GM21526 (cell line): Measurements from ENCODE around the gene IFT52.
"Not testable (repeated sequence)": the region's sequence is repeated elsewhere in the genome, so short reads cannot be mapped to it uniquely, and the experiment has no call there.

ENCODE experiments used
- ATAC-seq: cut with Tn5 transposase; IDR thresholded peaks from one replicate; pipeline ENCODE4 v1.9.1; 2021; ENCODE audit warnings: moderate library complexity; ENCODE audit not compliant: unreplicated experiment, low FRiP score

Gene IFT52

GRCh38 chr20:43631598-43631997 is 40.9 kb downstream of the IFT52 start:
- no peak for ATAC-seq

GRCh38 chr20:43636429-43636828 is 45.7 kb downstream of the IFT52 start:
- no peak for ATAC-seq

- ATAC-seq: no peak
These were observed 51.8 kb downstream of the IFT52 start for GRCh38 chr20:43642548-43642947.

DNA sequence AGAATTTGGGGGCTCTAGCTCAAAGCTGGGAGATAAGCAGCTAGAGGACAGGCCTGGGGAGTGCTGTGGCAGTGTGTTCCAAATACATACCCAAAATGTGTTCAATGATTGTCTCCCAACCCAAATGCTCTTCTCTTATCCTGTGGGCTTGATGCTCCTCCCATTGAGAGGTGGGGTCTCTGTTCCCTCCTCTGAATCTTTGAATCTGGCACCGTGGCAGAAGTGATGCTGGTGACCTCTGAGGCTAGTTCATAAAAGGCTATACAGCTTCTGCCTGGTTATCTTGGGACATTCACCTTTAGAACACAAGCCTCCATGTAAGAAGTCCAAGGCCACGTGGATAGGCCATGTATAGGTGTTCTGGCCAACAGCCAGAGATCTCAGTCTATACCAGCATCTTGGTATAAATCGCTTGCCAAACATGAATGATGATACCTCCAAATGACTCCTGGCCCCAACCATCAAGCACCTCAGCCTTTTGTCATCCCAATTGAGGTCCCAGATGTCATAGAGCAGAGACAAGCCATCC is 60.3 kb downstream of the IFT52 start:
- no peak for ATAC-seq

DNA sequence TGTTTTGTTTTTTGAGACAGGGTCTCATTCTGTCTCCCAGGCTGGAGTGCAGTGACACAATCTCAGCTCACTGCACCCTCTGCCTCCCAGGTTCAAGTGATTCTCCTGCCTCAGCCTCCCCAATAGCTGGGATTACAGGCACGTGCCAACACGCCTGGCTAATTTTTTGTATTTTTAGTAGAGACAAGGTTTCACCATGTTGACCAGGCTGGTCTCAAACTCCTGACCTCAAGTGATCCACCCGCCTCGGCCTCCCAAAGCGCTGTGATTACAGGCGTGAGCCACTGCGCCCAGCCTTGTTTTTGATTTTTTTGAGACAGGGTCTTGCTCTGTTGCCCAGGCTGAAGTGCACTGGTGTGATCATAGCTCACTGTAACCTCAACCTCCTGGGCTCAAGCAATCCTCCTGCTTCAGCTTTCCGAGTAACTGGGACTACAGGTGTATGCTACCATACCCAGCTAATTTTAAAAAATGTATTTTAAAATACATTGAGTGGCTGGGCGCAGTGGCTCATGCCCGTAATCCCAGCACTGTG is 61.0 kb downstream of the IFT52 start:
- ATAC-seq: not testable (repeated sequence)

DNA sequence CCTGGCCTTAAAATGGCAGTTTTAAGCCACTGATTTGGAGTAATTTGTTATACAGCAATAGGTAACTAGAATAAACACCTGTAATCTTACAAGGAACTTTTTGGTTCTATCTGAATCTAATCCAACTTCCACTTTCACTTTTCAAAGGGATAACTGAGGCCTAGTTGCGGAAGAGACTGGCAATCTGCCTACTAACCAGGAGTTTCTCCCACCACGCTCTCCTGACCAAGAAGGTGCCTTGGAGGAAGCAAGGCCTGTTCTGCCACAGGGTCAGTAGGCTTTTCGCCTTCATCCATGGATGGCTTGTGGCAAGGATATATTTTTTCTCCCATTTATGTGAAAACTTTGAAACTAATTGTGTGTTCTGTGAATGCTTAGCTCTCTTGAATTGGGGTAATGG is 63.2 kb downstream of the IFT52 start:
- ATAC-seq: no peak

- not testable (repeated sequence) for ATAC-seq
These were observed 64.4 kb downstream of the IFT52 start for GRCh38 chr20:43655176-43655575.

DNA sequence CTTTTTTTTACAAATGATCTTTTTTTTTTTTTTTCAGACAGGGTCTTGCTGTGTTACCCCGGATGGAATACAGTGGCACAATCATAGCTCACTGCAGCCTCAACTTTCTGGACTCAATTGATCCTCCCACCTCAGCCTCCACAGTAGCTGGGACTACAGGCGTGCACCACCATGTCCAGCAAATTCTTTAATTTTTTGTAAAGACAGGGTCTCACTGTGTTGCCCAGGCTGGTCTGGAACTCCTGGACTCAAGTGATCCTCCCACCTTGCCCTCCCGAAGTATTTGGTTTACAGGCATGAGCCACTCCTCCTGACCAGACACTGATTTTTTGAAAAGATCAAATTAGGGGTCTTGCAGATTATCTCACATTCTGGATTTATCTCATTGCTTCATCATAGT is 65.2 kb downstream of the IFT52 start:
- ATAC-seq: no peak

- ATAC-seq: no peak
These were observed 67.5 kb downstream of the IFT52 start for GRCh38 chr20:43658069-43658722.

- no peak for ATAC-seq
These were observed 68.1 kb downstream of the IFT52 start for GRCh38 chr20:43658723-43659419.

- ATAC-seq: no peak
These were observed 72.4 kb downstream of the IFT52 start for GRCh38 chr20:43662943-43663655.

- no peak for ATAC-seq
These were observed 74.9 kb downstream of the IFT52 start for GRCh38 chr20:43665466-43666176.

- ATAC-seq: peak; percentile 68
These were observed 75.9 kb downstream of the IFT52 start, which contains the start of gene MYBL2 for GRCh38 chr20:43666376-43667328. TSS of gene MYBL2 (plus strand) at chr20:43667114. CDS start at chr20:43667284, 170 bp downstream.

DNA sequence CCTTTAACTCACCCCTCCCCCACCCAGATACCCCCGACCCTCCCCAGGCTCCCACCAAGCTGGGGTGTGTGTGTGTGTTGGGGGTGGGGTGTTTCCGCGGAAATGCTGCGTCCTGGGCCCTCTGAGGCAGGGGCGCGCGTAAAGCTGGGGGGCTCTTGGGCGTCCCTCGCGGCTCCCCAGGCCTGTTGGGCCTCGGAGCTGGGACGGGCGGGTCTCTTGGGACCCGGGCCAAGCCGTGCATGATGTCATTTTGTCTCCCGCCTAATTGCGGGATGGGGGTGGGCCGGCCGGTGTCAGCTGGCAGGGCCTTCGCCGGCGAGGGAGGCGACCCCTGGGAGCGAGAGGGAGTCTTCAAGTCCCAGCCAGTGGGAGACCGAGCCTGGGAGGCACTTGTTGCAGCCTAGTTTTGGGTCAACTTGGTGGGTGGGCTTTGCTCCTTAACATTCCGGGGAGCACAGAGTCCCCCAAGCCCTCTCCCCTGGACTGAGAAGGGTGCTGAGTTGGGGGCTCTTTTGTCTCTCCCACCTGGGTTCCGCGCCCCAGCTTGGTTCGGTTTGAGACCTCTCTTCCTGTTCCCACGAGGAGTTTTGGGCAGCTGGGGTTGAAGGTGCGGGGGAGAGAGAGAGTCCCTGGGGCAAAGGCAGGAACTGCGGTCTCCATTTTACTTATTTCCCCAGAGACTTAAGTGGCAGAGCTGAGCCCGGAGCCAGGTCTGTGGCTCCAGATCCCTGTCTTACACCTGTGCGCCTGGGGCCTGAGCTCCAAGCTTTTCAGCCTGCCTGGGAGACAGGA is 76.8 kb downstream of the IFT52 start:
- peak; percentile 27 for ATAC-seq

DNA sequence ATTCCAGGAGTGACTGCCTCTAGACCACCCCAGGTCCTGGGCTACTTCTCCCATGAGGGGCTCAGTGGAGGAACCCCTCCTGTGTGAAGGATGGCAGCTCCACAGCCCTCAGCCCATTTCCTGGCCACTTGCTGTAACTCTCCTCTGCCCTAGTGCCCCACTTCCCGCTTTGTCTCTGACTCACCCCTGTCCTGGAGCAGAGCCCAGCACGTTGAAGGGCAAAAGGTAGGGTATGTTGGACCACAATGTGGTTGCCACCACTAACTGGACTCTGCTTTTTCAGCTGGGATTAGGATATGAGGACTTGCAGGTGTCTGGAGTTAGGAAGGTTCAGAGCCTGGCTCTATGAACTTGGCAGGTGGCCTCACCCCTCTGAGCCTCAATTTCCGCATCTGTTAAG is 78.6 kb downstream of the IFT52 start:
- ATAC-seq: no peak

GRCh38 chr20:43670423-43670822 is 79.7 kb downstream of the IFT52 start:
- no peak for ATAC-seq

GRCh38 chr20:43676368-43676767 is 85.6 kb downstream of the IFT52 start:
- ATAC-seq: no peak

DNA sequence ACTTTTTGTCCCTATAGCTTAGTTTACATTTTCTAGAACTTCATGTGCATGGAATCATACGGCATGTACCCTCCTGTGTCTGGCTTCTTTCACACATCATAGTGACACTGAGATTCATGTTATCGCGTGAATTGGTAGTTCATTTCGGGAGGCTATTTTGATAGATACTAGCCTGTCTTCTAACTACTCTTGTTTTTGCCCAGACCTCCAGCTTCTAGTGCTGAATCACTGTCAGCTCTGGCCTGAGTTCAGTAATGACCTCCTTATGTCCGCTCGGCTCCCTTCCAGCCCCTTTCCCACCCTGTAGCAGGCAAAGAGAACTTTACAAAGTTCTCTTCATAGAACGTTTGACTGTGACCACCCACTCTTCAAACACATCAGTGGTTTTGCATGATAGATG is 90.2 kb downstream of the IFT52 start:
- peak; percentile 2 for ATAC-seq
